ENCODE measurements around the gene DNAH2. TPM values are rescaled to one million over a fixed set of nuclear protein-coding genes. Genes with fewer than 3 reads are reported as not detected.
A peak's percentile ranks its signal among the peaks of the same experiment; 100 is the strongest.

The DNAH2 gene
- total and polyA plus RNA-seq, 9 of the 15 experiments (the other 6 are each of a cell fraction or from before 2014, with no cell fraction given), result 0.03 TPM; not detected in 8

- TF ChIP-seq GTF2E2 (tag; IDR thresholded peaks at IDR 0.05) (no peak), ZNF24 (IDR thresholded peaks at IDR 0.05) (no peak), REST (IDR thresholded peaks at IDR 0.05; ENCODE audit: borderline replicate concordance) (peak; percentile 45; the same call in 1 of the 2 replicates), REST (CRISPR knock-in tag; IDR thresholded peaks at IDR 0.05; ENCODE audit: low read depth) (no peak), ZBTB43 (CRISPR knock-in tag; IDR thresholded peaks at IDR 0.05) (no peak), HMBOX1 (IDR thresholded peaks at IDR 0.05) (no peak), TRIM25 (IDR thresholded peaks at IDR 0.05; ENCODE audit: borderline replicate concordance) (no peak), CTCFL (IDR thresholded peaks at IDR 0.05; ENCODE audit: borderline replicate concordance, insufficient read depth, low read depth, low read length, poor library complexity, severe bottlenecking) (no peak), C11orf30 (IDR thresholded peaks at IDR 0.05; ENCODE audit: low read depth) (no peak), JUND (IDR thresholded peaks at IDR 0.05; ENCODE audit: borderline replicate concordance, low read depth, low read length) (peak; percentile 74; the same call in 1 of the 2 replicates), JUND (tag; IDR thresholded peaks at IDR 0.05; ENCODE audit: borderline replicate concordance, low read depth, low read length) (peak; percentile 78; the same call in 2 of the 3 replicates), TSC22D4 (tag; IDR thresholded peaks at IDR 0.05) (no peak)
Observed at GRCh38 chr17:7745748-7746470, 28.4 kb downstream of the DNAH2 start (continued).

Data from K562 (cell line).